HFFc6 (cell line): ENCODE results near the gene LRG1. TPM values are rescaled to one million over a fixed set of nuclear protein-coding genes. Genes with fewer than 3 reads are reported as not detected.

ENCODE experiments used
- DNase-seq: peaks from one replicate; pipeline ENCODE4 v3.0.0-alpha.2; 2018
- H3K27ac Mint-ChIP-seq: 2 replicates; pipeline ENCODE4 v1.8.0; 2020; ENCODE audit warnings: mild to moderate bottlenecking, mixed read lengths
- H3K27me3 Mint-ChIP-seq: 2 replicates; pipeline ENCODE4 v1.8.0; 2021; ENCODE audit warnings: mild to moderate bottlenecking, moderate library complexity, mixed read lengths; ENCODE audit not compliant: insufficient read depth
- H3K36me3 Mint-ChIP-seq: 2 replicates; pipeline ENCODE4 v1.8.0; 2021; ENCODE audit warnings: low read depth, mixed read lengths
- H3K4me1 Mint-ChIP-seq: 2 replicates; pipeline ENCODE4 v1.8.0; 2020; ENCODE audit warnings: low read depth, mixed read lengths
- H3K4me3 Mint-ChIP-seq: 2 replicates; pipeline ENCODE4 v1.8.0; 2020; ENCODE audit warnings: mild to moderate bottlenecking, moderate library complexity, mixed read lengths
- H3K9me3 Mint-ChIP-seq: 2 replicates; pipeline ENCODE4 v1.8.0; 2020; ENCODE audit warnings: mild to moderate bottlenecking, mixed read lengths
- CTCF ChIP-seq: fragments of 200-600 bp; sonication (generic); IDR thresholded peaks from 2 replicates; pipeline ENCODE4 v1.5.0; 2021; ENCODE audit warnings: antibody characterized with exemption, mild to moderate bottlenecking
- total RNA-seq, 6 experiments: library from RNA; stranded (reverse); fragmentation: NEBNext Ultra II Directional; extraction: Animal tissue kit (Norgen Biotek cat#: 25700); gene quantifications; 2 replicates in 1 of 6; 3 replicates in 5 of 6; pipeline ENCODE4 v1.2.3, GENCODE V29; 2021

Gene LRG1
- total RNA-seq, 6 experiments from 2014 or later = not detected

DNA sequence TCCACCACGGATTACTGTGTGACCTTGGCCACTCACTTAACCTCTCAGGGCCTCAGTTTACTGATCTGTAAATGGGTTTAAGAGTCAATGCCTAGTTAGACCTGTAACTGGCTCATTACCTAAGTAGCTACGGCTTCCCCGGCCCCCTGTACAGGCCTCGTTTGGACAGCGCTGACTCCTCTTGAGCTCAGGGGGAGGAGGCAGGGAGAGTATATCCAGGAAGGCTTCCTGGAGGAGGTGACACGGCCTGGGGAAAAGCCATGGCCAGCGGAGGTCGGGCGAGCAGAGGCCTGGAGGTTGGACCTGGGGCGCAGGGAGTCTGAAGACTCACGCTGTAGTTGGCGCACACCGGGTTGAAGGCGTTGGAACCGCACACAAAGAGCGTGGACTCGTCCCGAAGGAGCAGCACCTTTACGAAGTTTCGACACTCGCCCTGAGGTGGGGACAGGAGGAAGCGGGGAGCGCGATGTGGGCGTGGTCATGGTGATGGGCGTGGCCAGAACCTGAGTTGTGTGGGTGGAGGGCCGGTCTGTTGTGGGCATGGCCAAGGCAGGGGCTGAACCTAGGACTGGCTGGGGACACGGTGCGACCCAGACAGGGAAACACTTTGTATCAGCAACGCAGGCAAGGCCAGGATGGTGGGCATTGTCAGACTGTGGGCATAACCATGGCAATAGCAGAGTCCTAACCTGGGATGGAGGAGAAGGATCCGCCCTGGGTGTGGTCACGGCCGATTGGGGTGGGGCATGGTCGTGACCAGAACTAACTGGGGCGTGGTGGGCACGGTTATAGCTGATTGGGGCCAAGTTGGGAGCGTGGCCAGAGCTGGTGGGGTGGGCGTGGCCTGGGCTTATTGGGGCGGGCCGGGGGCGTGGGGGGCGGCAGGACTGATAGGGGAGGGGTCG is 16.1 kb upstream of the LRG1 start:
- DNase-seq = no peak
- H3K4me3 Mint-ChIP-seq = no peak overlapping the region
- H3K27ac Mint-ChIP-seq = no peak overlapping the region
- H3K9me3 Mint-ChIP-seq = no peaks in the 10 kb centered on the region
- TF ChIP-seq CTCF = no peak
- H3K27me3 Mint-ChIP-seq = no peaks in the 10 kb centered on the region
- no peaks in the 10 kb centered on the region for H3K36me3 Mint-ChIP-seq
- no peaks in the 10 kb centered on the region for H3K4me1 Mint-ChIP-seq

DNA sequence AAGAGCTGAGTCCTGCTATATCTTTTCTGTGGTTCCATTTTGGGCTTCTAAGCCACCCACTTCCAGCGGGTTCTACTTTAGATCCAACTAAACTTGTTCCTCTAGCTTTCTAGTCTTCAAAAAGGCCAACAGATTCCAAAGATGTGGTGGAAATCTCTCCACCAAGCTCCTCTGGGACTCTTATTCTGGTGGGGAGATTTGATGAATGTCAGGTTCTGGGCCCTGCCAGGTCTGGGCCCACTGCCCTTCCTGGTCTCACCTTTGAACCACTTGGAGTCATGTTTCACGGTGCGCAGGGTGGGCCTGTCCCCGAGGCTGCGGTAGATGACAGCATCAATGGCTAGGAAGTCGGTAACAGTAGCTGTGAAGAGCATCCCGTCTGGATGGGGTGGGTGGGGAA is 14.9 kb upstream of the LRG1 start:
- Mint-ChIP-seq H3K36me3 (no peaks in the 10 kb centered on the region), H3K27me3 (no peaks in the 10 kb centered on the region), H3K9me3 (no peaks in the 10 kb centered on the region)

DNA sequence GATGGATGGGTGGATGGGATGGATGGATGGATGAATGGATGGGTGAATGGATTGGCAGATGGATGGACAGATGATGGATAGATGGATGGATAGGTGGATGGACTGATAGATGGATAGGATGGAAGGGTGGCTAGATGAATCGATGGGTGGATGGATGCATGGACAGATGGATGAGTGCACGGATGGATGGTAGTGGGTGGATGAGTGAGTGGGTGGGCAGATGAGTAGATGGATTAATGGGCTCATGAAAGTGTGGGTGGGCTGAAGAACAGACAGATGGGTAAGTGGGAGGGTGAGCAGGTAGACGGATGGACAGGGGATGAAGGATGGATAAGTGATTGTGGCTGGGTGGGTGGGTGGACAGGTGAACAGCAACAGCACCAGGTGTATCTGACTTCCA is 13.9 kb upstream of the LRG1 start:
- DNase-seq = no peak
- H3K4me3 Mint-ChIP-seq = no peak overlapping the region
- H3K27me3 Mint-ChIP-seq = no peaks in the 10 kb centered on the region; the same call in 1 of the 2 replicates
- no peaks in the 10 kb centered on the region for H3K4me1 Mint-ChIP-seq
- no peak overlapping the region for H3K27ac Mint-ChIP-seq
- no peaks in the 10 kb centered on the region for H3K36me3 Mint-ChIP-seq
- no peaks in the 10 kb centered on the region for H3K9me3 Mint-ChIP-seq
- no peak for TF ChIP-seq CTCF

More for the DNA sequence above, 14.9 kb upstream of the LRG1 start:
- H3K4me3 Mint-ChIP-seq = no peak overlapping the region
- no peak overlapping the region for H3K27ac Mint-ChIP-seq
- TF ChIP-seq CTCF = no peak
- no peak for DNase-seq
- H3K4me1 Mint-ChIP-seq = no peaks in the 10 kb centered on the region

DNA sequence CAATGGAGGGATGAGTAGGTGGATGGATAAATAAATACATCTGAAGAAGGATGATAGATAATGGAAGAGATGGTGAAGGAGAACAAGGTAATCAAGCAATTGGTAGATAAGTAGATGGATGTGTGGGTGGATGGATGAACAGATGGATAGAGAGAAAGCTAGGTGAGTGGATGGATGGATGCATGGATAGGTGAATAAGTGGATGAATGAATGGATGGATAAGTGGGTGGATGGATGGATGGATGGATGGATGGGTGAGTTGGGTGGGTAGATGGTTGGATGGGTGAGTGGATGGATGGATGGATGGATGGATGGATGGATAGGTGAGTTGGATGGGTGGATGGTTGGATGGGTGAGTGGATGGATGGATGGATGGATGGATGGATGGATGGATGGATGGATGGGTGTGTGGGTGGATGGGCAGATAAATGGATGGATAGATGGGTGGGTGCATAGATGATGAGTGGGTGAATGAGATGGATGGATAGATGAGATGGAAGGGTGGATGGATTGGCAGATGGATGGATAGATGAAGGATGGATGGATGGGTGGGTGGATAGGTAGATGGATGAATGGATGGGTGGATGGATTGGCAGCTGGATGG is 13.4 kb upstream of the LRG1 start:
- DNase-seq = no peak
- no peak overlapping the region for H3K4me3 Mint-ChIP-seq
- no peaks in the 10 kb centered on the region for H3K4me1 Mint-ChIP-seq
- TF ChIP-seq CTCF = no peak
- H3K9me3 Mint-ChIP-seq = no peaks in the 10 kb centered on the region
- H3K36me3 Mint-ChIP-seq = no peaks in the 10 kb centered on the region
- H3K27ac Mint-ChIP-seq = no peak overlapping the region
- H3K27me3 Mint-ChIP-seq = no peaks in the 10 kb centered on the region; the same call in 1 of the 2 replicates

DNA sequence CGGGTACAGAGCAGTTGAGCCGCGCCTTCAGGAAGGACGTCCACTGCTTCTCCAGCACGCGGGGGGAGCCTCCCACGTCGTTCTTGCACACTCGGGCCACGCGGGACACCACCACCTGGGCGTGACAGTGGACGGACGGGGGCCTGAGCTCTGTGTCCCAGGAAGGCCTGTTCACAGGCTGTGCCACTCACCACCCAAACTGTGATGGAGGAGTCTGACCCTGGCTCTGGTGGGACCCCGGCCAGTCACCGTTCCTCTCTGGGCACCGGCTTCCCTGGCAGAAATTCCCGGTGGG is 12.6 kb upstream of the LRG1 start:
- H3K4me1 Mint-ChIP-seq = no peaks in the 10 kb centered on the region
- no peaks in the 10 kb centered on the region; the same call in 1 of the 2 replicates for H3K27me3 Mint-ChIP-seq
- no peaks in the 10 kb centered on the region for H3K36me3 Mint-ChIP-seq
- H3K27ac Mint-ChIP-seq = no peak overlapping the region
- no peak for DNase-seq
- H3K9me3 Mint-ChIP-seq = no peaks in the 10 kb centered on the region
- H3K4me3 Mint-ChIP-seq = no peak overlapping the region
- TF ChIP-seq CTCF = no peak
